GM19351 (cell line): ENCODE measurements around the gene MTA3.

Experiments used
- ATAC-seq: cut with Tn5 transposase; IDR thresholded peaks from one replicate; pipeline ENCODE4 v1.9.1; 2021; ENCODE audit warnings: mild to moderate bottlenecking, moderate library complexity; ENCODE audit not compliant: unreplicated experiment

The MTA3 gene

DNA sequence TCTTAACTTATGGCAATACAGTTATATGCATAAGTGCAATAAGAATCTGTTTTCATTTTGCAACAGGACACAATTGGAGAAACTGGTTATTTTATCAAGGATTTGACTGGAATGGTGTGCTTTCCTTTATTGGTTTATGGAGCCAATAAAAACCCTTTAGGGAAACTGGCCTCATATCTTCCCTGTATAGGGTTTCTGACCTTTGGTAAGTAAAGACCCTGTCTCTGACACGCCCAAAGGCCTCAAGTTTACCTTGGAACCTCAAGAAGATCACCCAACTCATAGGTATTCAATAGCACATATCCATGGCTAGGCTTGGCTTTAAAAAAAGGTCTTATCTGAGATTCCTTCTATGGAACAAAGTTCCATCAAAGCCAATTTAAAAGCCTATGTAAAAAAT, 212.7 kb downstream of the MTA3 start:
- ATAC-seq, result no peak

DNA sequence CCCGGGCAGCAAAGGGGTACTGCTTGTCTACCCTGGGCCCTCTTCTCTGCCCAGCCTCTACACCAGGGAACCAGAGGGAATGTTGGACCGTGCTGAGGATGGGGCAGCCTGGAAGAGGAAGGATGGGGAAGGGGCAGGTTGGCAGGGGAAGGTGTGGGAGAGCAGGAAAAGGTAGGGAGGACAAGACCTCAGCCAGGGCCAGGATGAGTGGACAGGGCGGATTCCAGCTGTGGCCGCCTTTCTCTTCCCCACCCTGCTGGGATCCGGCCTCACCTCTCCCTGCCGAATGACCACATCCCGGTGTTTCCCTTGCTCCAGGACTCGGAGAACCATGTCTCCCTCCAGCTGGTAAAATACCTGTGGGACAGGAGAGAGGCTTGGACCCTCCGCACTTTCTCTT, 215.1 kb downstream of the MTA3 start:
- no peak for ATAC-seq

DNA sequence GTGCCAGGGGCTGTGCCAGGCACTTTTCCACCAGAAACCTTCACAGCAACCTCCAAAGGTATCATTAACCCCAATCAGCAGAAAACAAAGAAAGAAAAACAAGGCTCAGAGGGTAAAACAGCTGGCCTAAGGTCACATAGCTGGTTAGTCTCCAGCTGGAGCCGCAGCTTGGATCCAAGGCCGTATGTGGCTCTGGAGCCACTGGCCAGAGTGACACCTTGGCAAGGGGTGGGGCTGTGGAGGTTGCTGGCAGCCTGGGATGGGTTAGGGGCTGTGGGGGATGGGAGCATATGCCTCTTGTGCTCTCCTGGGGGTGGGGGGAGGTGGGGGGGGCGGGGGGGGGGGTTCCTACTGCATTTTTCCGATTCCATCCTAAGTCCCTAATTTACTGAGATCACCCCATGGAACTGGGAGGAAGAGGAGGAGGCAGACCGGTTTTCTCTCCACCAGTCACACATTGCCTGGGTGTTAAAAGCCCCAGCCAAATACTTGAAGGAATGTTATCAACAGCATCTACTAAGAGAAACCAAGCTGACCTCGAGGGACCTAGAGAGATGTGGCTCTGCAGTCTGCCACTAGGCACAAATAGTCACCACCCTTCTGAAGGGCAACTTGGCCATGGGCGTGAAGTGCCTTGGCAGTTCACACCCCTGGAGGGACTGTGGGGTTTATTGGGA, 215.9 kb downstream of the MTA3 start:
- no peak for ATAC-seq

DNA sequence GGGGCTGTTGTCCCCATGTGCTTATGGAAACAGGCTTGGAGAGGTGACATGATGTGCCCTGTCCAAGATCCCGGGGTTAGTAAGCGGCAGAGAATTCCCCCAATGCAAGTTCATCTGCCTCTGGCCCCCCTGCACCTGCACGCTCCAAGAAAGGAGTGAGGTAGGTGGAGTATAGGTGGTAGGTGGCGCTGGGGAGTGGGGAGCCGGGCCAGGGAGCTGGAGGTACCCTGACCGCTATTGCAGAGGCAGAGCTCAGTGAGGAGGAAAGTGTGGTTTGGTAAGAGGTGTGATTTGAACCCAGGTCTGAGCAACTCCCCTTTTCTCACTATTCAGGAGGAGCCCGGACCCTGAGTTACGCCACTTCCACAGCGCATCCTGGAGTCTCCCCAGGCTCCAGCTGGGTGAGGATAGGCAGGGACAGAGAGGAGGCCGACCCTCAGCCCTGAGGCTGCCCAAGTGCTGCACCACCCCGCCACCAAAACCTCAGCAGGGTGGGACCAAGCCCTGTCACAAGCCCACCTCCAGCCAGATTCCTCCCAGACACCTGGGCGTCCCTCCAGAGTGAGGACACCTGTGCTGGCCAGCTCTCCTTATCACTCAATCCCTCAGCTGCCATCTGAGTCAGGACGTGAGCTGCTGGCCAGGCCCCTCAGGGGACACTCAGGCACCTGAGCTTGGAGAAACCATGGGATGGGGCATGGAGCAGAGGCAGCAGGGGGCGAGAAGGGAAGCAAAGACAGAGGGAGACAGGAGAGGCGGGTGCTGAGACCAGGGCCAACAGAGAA, 218.3 kb downstream of the MTA3 start:
- ATAC-seq, result no peak

DNA sequence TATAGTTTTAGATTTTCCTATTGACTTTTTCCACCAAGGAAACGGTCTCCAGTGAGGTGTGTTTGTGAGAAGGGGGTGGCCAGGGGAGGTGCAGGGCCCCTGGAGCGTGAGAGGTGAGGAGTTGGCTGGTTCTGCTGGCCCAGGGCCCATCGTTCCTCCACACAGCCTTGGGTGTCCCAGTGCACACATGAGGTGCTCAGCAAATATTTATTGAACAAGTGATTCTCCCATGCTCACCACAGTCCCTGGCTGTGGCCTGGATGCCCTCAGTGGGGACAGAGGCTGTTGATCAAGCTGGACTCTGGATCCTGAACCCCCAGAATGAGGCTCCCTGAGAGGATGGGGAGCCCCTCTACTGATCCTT, 219.0 kb downstream of the MTA3 start:
- ATAC-seq, result no peak

DNA sequence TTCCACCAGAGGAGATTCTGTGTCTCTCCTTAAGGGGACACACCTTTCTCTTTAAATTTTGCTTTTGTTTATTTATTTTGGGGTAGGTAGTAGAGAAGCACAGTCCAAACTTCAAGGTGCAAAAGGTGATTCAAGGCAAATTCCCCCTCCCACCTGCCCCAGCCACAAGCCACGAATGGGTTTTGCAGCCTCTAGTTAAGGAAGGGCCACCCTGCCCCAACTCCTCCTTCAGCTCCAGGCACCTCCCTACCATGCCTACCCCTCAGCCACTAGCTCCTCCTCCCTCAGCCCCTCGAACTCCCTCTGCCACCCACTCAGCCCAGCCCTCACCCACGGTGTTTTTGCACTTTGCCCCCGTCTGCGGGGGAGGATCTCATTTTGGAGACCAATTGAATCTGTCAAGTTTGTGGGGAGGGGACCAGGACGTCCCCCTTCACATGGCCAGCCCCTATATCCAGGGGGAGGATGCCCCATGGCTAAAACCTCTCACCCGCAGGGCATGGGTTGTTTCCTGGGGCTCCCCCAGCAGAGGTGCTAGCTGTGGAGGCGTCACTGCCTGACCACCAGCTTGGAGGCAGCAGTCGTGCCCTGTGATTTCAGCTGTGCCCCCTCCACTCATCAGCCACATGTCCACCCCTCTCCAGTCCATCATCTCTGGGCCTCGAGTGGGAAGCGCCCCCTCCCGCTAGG, 219.5 kb downstream of the MTA3 start:
- ATAC-seq, result no peak

DNA sequence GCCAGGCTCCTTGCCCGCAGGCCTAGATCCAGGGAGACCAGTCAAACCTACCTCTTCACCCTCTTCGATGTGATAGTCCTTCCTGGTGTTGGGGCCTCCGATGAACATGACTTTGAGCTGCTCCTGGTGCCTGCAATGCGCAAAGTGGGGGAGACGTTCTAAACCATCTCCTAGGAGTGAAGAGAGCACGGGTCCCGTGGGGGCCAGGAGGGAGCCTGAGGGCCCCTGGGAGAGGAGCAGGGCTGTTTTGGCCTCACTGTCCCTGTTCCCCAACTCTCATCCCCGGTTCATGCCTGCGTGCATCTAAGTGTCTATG, 220.0 kb downstream of the MTA3 start:
- ATAC-seq, result no peak

DNA sequence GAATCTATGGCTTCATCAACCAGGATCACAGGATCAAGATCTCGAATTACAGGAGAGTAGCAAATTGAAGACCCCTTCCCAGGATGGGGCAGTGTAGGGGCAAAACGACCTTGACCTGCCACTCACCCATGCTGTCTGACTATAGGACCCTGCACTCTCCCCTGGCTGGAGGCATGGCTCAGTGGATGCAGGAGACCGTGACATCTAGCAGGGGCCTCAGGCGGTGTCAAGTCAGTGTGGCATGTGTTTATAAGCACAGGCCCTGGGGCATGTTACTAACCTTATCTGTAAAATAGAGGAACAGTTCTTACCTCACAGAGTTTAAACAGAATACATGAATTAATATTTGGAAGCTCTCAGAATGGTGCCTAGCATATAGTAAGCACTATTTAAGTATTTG, 220.4 kb downstream of the MTA3 start:
- no peak for ATAC-seq

DNA sequence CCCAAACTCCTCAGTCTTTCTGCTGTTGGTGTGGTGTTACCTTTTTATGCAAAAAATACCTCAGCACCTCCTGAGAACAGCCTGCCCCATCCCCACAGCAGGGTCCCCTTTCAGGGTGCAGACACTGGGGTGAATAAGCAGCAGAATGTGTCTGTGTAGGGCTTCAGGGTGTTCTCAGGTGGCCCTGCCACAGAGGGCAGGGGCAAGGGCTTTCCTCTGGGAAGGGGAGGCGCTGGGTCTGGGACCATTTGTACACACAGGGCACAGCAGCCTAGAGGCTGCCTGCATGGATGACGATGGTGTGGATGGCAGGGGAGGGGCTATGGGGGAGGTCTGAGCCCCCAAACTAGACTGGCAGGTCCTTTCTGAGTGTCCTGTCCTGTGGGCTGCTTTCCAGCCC, 221.3 kb downstream of the MTA3 start:
- ATAC-seq, result no peak

DNA sequence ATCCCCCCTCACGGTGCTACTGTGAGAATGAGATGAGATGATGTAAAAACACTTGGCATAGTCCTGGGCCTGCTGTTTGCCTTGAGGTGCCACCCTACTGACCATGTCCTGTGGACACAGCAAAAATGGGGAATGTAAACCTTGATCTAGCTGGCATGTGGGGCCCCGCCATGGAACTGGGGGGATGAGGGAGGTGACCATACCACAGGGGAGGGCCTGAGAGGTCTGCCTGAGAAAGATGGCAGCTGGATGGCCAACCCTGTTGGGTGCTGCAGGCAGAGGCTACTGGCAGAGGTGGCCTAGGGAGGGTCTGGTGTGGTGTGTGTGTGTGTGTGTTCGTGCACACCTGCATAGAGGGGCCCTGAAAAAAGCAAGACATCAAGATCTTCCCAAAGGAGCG, 223.2 kb downstream of the MTA3 start:
- no peak for ATAC-seq

DNA sequence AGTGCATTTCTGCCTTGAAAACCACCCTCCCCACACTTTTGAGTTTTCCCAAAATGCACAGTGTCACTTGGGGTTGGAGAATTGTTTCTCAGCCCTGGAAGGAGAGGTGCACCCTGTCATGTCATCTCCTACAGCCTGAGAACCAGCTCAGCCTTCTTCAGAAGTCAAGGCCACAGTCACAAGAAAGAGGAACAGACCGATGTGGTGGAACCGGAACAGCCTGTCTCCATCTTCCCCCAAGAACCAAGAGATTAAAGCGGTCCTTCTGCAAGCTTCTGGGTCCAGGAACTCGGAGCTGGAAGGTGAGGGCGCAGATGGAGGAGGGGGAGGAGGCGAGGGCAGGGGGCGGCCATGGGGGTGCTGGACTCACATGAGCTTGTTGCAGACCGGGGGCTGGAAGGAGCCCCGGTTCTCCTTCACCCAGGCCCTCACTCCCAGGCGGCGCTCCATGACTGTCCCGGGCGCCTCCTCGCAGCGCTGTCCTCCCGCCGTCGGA, 223.7 kb downstream of the MTA3 start:
- peak; percentile 36 for ATAC-seq

DNA sequence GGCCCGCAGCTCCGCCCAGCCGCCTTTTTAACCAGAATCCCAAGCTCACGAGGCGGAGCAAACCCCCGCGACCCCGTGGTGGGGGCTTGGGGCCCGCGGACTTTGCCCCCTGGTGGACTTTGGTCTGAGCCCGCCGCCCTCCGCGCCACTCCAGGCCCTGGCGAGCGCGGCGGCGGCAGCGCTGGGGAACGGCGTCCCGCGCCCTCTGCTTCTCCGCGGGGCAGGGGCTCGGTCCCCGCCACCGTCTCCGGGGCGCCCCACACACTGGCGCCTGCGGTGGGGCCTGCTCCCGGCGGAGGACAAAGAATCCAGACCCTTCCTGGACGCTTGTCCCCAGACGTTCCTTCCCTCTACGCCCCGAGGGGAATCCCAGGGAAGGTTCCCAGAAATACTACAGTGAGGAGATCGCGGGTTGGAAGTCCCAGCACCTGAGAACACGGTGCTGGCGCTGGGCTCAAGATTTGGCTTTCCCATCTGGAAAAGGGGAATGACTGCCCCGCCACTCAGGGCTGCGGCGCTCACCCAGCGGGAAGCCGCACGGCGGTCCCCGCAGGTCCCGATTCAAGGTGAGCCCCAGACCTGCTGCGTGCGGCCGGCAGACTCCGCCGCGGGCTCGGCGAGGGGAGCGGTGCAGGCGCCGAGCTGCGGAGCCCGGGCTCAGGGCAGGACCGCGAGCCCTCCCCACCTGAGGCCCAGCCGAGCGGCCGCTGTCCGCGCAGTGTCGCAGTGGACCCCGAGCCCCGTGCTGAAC, 224.3 kb downstream of the MTA3 start, which contains the start of gene HAAO:
Gene HAAO, minus strand, starts transcription at position 1 of the 751 bp plus-strand sequence. CDS start 47 bp downstream, outside the sequence.
- peak; percentile 31 for ATAC-seq

DNA sequence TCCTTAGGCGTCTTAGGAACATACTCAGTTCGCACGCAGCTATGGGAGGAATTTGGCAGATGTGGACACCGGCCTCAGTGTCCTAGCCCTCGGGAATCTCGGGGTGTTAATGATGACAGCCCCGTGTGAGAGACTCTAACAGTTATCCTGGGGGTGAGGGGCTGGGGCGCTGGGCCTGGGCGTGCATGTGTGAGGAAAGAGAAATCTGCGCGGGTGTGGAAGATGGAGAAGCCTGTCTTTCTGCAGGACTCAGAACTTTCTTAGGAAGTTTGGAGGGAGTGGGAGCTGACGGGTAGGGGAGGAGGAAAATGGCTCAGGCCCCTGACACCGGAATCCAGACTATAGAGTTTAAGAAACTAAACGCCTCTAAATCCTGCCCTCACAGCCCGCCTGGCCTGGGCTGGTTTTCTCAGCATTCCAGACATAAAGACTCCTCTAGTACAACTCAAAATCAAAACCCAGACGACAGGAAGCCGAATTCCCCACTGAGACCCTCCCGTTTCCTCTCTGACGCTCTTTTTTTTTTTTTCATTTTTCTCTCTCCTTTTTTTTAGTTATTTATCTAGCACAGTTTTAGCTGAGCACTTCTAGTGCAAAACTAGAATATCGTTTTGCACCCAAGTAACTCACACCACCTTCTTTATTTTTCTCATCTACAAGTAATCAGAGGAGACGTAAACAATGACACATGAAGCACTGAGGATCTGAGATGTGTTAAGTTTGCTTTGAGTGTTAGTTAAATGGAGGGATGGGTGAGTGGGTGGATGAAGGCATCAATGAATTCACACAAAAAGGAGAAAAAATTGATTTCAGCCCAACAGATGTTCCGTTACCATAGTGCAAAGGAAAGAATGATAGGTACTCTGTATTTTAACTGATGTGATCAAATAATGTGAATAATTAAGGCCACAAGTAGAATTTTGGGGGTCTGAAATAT, 225.2 kb downstream of the MTA3 start:
- ATAC-seq, result no peak

DNA sequence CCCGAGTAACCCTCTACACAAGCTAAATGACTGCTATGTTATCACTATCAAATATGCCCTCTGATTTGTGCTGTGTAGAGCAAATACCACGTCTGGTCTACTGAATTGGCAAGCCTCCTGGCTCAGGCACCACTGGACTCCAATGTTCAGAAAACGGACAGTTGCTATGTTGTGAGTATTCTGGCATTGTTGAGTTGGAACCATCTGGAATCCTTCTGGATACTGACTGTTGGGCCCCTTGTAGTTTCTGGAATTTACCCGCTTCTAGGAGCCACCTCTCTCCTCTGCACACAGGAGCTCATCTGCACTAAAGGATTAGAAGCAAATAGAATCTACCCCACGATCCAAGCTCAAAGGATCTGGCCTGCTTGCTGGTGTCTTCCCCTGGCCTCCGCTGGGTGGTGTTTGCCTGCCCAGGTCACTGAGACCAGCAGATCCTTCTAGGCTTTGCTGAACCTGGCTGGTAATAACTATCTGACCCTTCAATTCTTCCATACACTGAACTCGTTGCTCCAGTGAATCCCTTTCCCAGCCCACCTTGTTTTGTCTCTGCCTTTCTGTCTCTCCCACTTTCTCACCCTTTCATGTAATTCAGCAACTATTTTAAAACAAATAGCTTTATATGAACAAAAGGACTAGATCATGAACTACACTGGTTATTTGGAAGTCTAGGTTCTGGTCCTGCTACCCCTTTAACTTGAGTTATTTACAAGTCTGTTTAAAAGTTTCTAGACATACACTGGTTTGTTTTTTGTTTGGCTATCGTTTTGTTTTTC, 226.0 kb downstream of the MTA3 start:
- no peak for ATAC-seq

DNA sequence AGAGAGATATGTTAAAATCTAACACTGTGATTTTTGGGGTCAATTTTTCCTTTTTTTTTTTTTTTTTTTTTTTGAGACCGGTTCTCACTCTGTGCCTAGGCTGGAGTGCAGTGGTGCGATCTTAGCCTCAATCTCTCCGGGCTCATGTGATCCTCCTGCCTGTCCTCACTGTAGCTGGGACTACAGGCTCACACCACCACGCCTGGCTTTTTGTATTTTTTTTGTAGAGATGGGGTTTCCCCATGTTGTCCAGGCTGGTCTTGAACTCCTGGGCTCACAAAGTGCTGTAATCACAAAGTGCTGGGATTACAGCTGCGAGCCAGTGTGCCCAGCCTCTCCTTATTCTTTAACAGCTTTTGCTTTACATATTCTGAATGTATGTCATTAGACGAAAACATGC, 226.8 kb downstream of the MTA3 start:
- ATAC-seq, result no peak

DNA sequence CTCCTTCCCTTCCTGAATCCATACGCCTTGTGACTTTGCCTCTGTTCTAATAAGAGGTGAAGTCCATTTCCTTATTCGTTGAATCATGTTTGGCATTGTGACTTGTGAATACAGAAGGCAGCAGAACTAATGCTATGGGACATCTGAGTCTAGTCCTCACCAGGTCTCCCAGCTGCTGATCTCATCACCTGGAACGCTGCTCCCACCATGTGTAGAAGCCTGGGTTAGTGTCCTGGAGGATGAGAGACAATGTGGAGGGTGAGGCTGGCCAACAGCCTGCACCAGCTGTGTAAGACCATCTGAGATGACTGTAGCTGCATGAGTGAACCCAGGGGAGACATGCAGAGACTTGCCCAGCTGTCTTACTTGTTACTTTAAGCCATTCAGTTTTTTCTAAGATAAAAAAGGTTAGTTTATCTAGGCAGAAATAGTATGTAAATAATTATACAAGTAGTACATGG, 227.4 kb downstream of the MTA3 start:
- peak; percentile 28 for ATAC-seq

DNA sequence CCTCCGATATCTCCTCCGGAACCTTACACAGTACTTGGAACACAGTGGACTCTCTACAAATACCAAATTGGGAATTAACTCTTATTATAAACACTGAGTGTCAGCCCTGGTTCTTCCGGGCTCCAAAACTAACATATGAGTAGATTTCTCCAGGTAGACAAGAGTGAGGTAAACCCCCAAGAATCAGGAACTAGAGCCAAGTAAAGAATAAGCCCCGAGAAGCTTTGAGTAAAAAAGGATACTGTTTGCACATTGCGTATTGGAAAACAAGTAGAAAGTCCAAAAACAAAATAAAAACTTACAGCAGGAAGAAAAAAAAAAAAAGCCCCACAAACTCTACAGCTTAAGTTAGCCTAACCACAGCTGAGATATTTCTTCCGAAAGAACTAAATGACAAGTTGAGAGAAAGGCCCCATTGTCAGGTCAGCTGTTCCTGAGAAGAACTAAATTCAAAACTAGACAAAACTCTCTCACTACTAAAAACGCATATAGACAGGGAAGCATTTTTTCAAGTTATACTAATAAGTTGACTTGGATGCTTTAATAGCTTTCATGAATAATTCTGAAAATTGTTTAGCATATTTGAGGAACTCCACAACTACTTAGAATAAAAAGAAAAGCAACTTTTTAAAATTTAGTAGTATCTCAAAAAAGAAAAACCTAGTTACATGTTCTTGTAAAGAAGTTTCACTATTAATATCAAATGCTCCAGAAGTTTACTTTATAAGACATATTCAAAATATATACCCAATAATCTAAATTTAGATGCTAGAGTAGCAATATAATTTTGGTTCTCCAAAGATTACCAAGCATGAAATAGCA, 228.2 kb downstream of the MTA3 start:
- ATAC-seq, result no peak

DNA sequence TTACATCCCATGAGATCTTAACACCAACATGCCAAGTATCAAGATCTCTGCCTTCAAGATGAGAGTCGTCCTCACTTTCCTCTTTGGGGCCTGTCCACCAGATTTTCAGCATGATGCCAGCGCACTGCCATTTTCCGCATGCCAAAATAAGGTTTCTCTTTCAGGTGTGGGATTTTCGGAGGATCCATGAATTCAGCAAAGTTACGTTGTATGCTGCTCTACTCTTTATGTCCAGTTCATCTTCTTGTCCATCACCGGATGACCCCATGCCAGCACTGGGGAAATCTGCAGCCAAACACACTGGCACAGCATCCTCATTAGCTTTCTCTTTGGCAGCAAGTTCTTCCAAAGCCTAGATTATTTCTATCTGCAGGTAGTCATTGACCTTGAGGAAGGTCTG, 228.8 kb downstream of the MTA3 start:
- no peak for ATAC-seq
